GM21717 (cell line): ENCODE results near the gene DYTN.
"Not testable (repeated sequence)": the region's sequence is repeated elsewhere in the genome, so short reads cannot be mapped to it uniquely, and the experiment has no call there.

ENCODE experiments used
- ATAC-seq: cut with Tn5 transposase; IDR thresholded peaks from one replicate; pipeline ENCODE4 v1.9.1; 2021; ENCODE audit warnings: mild to moderate bottlenecking, moderate library complexity; ENCODE audit not compliant: unreplicated experiment

DYTN gene, protein sequence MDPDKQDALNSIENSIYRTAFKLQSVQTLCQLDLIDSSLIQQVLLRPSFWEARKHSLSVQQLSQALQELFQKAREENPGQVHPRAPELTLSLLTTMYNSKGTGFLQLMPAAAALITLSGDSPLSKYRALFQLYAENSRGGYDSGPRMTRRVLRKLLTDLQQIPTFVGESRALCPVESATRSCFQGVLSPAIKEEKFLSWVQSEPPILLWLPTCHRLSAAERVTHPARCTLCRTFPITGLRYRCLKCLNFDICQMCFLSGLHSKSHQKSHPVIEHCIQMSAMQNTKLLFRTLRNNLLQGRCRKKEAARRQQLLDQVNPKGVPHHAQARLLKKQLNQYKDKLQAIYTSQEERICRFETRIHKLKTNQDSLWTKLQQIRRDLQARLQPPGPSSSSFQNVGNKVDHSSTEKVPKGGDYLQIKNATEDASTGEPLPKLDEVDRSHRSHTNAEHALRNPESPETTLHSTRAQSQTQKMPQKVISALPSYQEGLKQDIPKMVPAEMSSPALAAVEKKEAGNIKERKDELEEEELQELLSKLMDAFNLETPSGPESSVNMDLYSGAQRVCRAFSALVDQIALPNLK

GRCh38 chr2:206718296-206718695 is at the start of gene DYTN:
DYTN (minus strand) TSS chr2:206718396; CDS start chr2:206718279, 117 bp downstream.
- no peak for ATAC-seq

GRCh38 chr2:206766057-206766930 is 48.1 kb upstream of the DYTN start:
- no peak for ATAC-seq

- peak; percentile 95 for ATAC-seq
These were observed 47.3 kb upstream of the DYTN start, which contains the start of the genes FASTKD2 and MDH1B for GRCh38 chr2:206765242-206766056. FASTKD2 (plus strand) TSS chr2:206765606; CDS start chr2:206766694, 1,088 bp downstream. MDH1B (minus strand) TSS chr2:206765328; CDS start chr2:206765271, 57 bp downstream.

GRCh38 chr2:206764673-206765241 is 46.6 kb upstream of the DYTN start:
- peak; percentile 34 for ATAC-seq

DNA sequence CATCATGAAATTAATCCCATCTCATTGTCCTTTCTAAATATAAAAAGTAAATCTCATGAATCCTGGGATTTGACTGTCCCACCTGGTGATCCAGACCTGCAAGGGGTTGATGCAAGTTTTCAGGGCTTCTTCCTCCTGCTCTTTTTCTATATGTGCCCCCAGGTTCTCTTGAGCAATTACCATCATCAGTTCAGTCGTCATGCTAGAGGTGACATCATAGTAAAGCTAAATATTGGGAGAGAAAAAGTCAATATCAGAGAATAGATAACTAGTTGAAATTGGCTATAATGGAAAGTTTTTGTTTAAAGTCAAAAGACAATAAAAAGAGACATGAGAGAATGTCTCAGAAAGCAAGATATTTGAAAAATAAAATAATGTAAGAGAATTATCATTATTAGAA is 38.6 kb upstream of the DYTN start:
- ATAC-seq: no peak

DNA sequence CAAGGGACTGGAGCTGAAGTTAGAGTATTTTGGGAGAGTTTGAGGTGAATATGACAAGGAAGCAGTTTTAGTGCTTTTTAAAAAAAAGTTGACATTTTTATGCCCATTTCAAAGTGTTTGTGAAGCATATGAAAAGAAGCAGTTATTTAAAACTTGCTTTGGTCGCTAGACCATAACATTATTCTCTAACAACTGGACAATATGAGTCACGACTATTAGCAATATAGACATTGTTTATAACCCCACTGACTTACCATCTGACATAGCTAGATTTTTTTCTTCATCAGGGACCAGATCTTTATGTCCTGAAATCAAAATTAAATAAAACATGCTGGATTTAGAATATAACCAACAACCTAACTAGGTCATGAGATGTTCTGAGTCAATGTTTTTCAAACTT is 22.6 kb upstream of the DYTN start:
- ATAC-seq: no peak

DNA sequence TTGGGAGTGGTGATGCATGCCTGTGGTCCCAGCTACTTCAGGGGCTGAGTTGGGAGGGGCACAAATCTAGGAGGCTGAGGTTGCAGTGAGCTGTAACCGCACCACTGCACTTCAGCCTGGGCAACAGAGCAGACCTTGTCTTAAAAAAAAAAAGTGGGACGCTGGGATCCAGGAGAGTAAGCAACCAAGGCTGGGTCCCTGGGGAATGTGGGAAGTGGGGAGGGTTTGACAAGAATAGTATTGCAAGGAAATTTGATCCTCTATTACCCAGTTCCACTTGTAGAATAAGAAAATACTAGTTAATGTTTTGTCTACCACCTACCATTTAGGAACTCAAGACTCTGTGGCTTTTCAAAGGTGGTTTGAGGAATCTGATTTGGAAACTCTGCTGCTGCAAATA is 21.1 kb upstream of the DYTN start:
- ATAC-seq: no peak

DNA sequence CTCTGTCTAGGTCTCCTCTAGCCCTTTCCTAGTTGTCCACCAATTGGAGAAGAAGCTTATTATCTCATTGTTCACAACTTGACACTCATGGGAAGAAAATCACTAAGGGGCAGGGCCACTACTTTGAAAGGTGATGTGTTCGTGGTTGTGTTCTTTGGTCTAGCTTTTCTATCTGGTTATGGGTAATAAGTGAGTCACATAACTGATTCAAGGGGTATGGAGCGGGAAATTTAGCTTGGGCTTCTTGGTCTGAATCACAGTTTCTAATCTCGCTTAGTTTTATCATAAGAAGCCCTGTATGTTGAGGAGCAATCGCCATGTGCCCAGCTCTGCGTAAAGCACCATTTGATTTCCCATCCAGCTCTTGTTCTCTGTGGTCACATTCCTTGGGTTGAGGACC is 18.7 kb upstream of the DYTN start:
- ATAC-seq: no peak

DNA sequence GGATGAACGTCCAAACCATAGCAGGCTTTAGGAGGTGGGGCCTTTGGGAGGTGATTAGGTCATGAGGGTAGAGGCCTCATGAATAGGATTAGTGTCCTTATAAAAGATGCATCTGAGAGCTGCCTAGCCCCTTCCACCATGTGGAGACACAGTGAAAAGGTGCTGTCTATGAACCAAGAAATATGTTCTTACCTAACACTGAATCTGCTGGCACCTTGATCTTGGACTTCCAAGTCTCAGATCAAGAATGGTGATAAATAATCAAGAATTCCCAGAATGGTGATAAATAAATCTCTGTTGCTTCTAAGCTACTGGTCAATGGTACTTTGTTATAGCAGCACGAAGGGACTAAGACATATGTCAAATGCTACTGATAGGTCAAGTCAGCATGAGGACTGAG is 15.1 kb upstream of the DYTN start:
- no peak for ATAC-seq

GRCh38 chr2:206728277-206729199 is 10.3 kb upstream of the DYTN start:
- ATAC-seq: no peak

- no peak for ATAC-seq
These were observed 9.1 kb upstream of the DYTN start for GRCh38 chr2:206727287-206727686.

GRCh38 chr2:206723288-206723687 is 5.1 kb upstream of the DYTN start:
- no peak for ATAC-seq

DNA sequence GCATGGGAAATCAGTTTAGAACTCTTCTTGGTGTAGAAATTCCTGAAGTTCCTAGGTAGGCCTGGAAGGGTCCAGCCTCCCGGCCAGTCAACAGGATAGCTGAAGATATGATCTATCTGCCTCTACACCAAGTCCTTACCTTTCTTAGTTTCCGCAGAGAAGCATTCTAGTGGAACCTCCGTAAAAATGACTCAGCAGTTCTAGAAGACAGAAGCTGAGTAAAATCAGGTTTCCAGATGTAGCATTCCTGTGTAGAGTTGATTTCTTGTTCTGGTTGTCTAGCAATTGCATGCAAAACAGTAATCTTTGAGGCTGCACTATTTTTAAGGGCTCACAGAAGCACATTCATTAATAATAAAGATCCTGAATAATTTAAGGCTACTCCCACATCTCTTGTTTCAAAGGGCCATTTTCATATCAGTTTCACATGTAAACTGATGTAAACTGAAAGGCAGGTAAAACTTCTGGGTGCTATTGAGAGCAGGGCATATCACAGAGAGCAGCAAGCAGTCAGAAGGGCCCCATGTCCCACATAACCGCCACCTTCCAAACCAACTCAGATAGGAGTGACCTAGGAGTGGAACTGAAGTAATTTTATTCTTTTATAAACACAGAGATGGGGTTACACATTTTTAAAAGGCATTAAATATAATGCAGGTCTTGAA is 3.2 kb upstream of the DYTN start:
- ATAC-seq: peak; percentile 87

DNA sequence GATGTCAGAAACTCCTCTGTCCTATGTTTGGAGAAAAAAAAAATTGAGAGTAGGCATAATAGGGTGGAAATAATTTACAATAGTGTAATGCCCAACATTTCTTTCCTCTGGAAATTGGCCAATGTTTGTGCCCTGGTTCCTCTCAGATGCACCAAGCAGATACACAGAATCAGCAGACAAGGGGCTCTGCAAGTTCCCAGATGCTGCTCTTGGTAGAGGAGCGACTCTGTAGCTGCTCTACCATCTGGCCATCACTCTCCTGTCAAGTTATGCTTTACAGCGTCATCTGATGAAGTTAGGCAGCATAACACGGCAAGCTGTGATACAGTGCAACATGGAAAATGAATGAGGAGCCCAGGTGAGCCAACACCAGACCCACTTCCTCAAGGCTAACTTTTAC is 1.6 kb downstream of the DYTN start:
- ATAC-seq: no peak

DNA sequence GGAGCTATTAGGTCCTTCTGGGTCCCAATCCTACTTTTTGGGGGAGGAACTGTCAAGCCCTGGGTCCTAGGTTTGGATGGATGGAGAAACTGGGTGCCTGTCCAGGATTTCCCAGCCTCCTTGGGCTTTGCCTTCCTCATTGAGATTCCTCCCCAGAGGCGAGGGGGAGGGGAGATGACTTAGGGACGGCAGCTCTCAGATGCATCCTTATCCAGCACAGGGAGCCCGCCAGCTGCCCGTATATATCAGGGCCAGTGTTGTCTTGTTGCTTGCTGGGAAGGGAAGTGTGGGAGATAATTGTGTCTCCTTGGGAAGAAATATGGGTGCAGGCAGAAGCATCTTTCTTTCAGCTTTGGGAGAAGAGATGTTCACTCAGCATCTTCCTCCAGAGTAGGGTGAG is 3.0 kb downstream of the DYTN start:
- not testable (repeated sequence) for ATAC-seq

DNA sequence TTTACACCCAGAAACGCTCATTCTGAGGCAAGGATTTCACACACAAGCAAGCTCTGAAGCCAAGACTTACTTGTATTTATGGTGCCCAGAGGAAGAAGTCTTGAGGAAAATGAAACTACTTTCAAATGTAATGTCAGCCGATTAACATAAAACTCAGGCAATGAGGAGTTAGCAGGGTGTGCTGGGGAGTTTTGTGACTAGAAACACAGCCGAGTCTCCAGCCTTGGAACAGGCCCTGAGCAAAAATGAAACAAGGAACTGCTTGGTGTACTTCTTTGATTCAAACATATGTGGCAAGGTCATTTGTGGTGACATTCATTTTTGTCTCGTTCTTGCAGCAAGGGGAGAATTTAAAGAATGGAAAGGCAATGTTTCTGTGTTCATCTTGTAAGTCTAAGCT is 4.5 kb downstream of the DYTN start:
- ATAC-seq: peak; percentile 85

DNA sequence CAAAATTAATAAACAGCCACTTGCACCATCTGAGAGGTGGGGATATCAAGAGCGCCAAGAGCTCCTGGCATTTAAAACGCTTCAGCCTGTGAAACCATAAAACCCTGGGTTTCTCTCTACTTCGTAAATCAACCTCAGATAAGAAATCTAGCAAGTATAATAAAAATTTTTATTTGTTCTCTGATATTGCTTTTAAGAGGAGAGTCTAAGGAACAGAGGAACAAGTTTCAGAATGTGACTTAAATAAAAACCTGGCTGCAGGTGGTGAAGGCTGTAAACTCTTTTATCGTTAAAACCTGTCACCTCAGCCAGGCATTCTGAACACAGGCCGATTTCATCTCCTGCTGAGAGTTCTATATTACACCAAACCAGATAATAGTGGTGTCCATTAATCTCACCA is 9.9 kb downstream of the DYTN start:
- no peak for ATAC-seq

GRCh38 chr2:206707164-206707701 is 11.0 kb downstream of the DYTN start:
- ATAC-seq: no peak
